Pancreas (tissue), 10 donors: Measurements from ENCODE around the gene DUSP7. TPM values are rescaled to one million over a fixed set of nuclear protein-coding genes. Genes with fewer than 3 reads are reported as not detected.
A peak's percentile ranks its signal among the peaks of the same experiment; 100 is the strongest.

Experiments used
- ATAC-seq, 4 donors: fragments of 200-7000 bp; cut with Tn5 transposase; one replicate each; pipeline versions ENCODE4 v1.8.0 to v1.9.1; 2020; ENCODE audit warnings: mild to moderate bottlenecking in 4 of 4, moderate library complexity in 4 of 4
- DNase-seq, 6 donors: peaks; one replicate each; pipeline ENCODE4 v3.0.0-alpha.2; 2020
- FAIRE-seq: peaks from 2 replicates; lab custom pipeline; 2012; peaks lifted over from hg19 to GRCh38; lab: Jason Lieb, UNC
- H3K27ac ChIP-seq, 4 donors: fragments of 200-600 bp; sonication (generic); 1 replicate in 3 of 4; 2 replicates in 1 of 4; pipeline versions ENCODE4 v1.5.0 to v1.8.0; 2020
- H3K27me3 ChIP-seq, 4 donors: fragments of 200-600 bp; one replicate each; pipeline ENCODE4 v1.8.0; 2021
- H3K36me3 ChIP-seq, 3 donors: fragments of 200-600 bp; sonication (generic) in 1 of 3; one replicate each; pipeline versions ENCODE4 v1.5.0 to v1.8.0; 2020 to 2021
- H3K4me1 ChIP-seq, 3 donors: fragments of 200-600 bp; one replicate each; pipeline ENCODE4 v1.8.0; 2021
- H3K4me3 ChIP-seq, 4 donors: fragments of 200-600 bp; sonication (generic) in 2 of 4; one replicate each; pipeline versions ENCODE4 v1.5.0 to v1.8.0; 2020 to 2021
- H3K9me3 ChIP-seq, 4 donors: fragments of 200-600 bp; one replicate each; pipeline ENCODE4 v1.8.0; 2021
- WGBS, 2 donors: extraction: QIAGEN DNeasy Blood & Tissue Kit; methylation state at CpG; one replicate each; pipeline ENCODE4 v1.1.7; 2013; 5-methylcytosine and 5-hydroxymethylcytosine counted together
- intact Hi-C, 3 donors: fragments of 100-400 bp; cut with DNase I; formaldehyde crosslinking; loops; one replicate each; pipeline versions ENCODE4 v1.11.1 to v1.14.2; 2022
- polyA plus RNA-seq, 2 donors: library from polyadenylated mRNA; stranded (reverse); fragments of 200-250 nt; gene quantifications; one replicate each; pipeline ENCODE4 v1.2.3, GENCODE V29; 2013
- total RNA-seq, 6 donors: library from RNA; stranded (reverse); fragmentation: NEBNext Ultra II Directional in 4 of 6; extraction: Animal tissue kit (Norgen Biotek cat#: 25700) in 4 of 6; gene quantifications; one replicate each; pipeline versions ENCODE4 v1.2.1 to v1.2.4, GENCODE V29; 2021 to 2023
- TF ChIP-seq, protein P1 (sequence below), 4 donors: fragments of 200-600 bp; sonication (generic) in 3 of 4; IDR thresholded peaks; one replicate each; pipeline versions ENCODE4 v1.5.0 to v1.8.0; 2021; ENCODE audit warnings: antibody characterized with exemption in 4 of 4
- donor health status: healthy with polysubstance abuse.
- donor health status: DM: no; HTN: no; CAD: no; lungs with moderate emphysema.
- donor health status: DM: no; HTN: no; CAD: no.
- donor health status: control.
- donor health status: control.
- donor health status: Bipolar disorder and iron deficiency.
- donor health status: DM: yes; HTN: yes; CAD: no.
- donor health status: DM: no; HTN: no; CAD: no.
- donor health status: DM: no; HTN: no; CAD: no.
- donor health status: DM: yes; HTN: yes; CAD: no.

The DUSP7 gene
- total and polyA plus RNA-seq, 8 donors = 2.6 to 7.6 (median 4.6) TPM

- Histone ChIP-seq H3K9me3 (no peaks in the 10 kb centered on the region), H3K27me3 (no peaks in the 10 kb centered on the region), H3K27ac (no peak overlapping the region), H3K36me3 (peaks cover 0 to 15% (median 4%) of the 10 kb centered on the region in 3 donors), H3K4me1 (peaks cover 0 to 19% (median 3%) of the 10 kb centered on the region in 3 donors), H3K4me3 (no peak overlapping the region)
- no peak for ATAC-seq
- intact Hi-C loops = no loop called here
- TF ChIP-seq, protein P1, sequence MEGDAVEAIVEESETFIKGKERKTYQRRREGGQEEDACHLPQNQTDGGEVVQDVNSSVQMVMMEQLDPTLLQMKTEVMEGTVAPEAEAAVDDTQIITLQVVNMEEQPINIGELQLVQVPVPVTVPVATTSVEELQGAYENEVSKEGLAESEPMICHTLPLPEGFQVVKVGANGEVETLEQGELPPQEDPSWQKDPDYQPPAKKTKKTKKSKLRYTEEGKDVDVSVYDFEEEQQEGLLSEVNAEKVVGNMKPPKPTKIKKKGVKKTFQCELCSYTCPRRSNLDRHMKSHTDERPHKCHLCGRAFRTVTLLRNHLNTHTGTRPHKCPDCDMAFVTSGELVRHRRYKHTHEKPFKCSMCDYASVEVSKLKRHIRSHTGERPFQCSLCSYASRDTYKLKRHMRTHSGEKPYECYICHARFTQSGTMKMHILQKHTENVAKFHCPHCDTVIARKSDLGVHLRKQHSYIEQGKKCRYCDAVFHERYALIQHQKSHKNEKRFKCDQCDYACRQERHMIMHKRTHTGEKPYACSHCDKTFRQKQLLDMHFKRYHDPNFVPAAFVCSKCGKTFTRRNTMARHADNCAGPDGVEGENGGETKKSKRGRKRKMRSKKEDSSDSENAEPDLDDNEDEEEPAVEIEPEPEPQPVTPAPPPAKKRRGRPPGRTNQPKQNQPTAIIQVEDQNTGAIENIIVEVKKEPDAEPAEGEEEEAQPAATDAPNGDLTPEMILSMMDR (IDR thresholded peaks at IDR 0.05) = no peak
- FAIRE-seq = no peak
- peak in 1 of 6 donors; percentile 23 for DNase-seq
- WGBS, 2 donors = 75 to 83% methylated on average over 8 of the region's 8 CpGs
These were observed 4.9 kb downstream of the DUSP7 start for GRCh38 chr3:52051444-52051843.

DNA sequence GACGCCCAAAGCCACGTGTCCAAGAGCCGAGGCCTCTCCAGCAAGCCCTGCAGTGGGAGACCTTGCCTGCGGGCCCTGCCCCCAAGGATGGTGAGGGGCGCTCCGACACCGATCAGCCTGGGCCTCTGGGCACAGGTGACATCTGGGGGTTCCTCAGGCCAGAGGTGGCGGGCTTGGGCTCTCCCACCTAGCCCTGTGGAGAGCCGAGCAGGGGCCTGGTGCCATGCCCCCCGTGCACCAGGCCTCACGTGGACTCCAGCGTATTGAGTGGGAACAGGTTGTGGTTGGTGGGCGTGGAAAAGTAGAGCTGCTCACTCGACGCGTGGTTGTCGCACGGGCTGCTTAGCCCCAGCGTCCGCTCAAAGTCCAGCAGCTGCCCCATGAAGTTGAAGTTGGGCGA, 5.8 kb downstream of the DUSP7 start:
- WGBS, 2 donors = 93 to 94% methylated on average over 21 of the region's 21 CpGs
- TF ChIP-seq, protein P1 (IDR thresholded peaks at IDR 0.05) = no peak
- H3K27ac ChIP-seq = no peak overlapping the region
- H3K4me3 ChIP-seq = no peak overlapping the region
- no peak for ATAC-seq
- H3K9me3 ChIP-seq = no peaks in the 10 kb centered on the region
- peaks cover 0 to 19% (median 3%) of the 10 kb centered on the region in 3 donors for H3K4me1 ChIP-seq
- intact Hi-C loops = no loop called here
- peak in 1 of 6 donors; percentile 17 for DNase-seq
- H3K36me3 ChIP-seq = peaks cover 0 to 15% (median 4%) of the 10 kb centered on the region in 3 donors
- no peaks in the 10 kb centered on the region for H3K27me3 ChIP-seq
- no peak for FAIRE-seq

DNA sequence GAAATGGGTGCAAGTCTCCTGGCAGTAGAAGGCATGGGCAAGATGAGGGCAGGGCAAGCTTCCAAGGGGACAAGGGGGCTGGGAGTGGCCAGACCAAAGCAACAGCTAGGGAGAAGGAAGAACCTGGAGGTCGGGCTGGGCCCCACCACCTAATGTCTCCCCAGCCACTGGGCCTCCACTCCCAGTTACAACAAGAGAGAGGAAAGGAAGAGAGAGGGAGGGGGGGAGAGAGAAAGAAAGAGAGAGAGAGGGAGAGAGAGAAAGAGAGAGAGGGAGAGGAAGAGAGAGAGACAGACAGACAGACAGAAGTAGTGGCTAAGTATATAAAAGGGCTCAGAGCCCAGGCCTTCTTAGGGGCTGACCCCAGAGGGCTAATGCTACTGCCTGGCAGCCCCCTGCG, 6.9 kb downstream of the DUSP7 start:
- TF ChIP-seq, protein P1 (IDR thresholded peaks at IDR 0.05) = no peak
- intact Hi-C loops = no loop called here
- DNase-seq = no peak
- ATAC-seq = no peak
- Histone ChIP-seq H3K4me3 (no peak overlapping the region), H3K27ac (no peak overlapping the region), H3K4me1 (peaks cover 0 to 11% (median 3%) of the 10 kb centered on the region in 3 donors), H3K36me3 (peaks cover 0 to 15% (median 4%) of the 10 kb centered on the region in 3 donors), H3K27me3 (no peaks in the 10 kb centered on the region), H3K9me3 (no peaks in the 10 kb centered on the region)
- WGBS, 2 donors = 70 to 85% methylated on average over 2 of the region's 2 CpGs
- no peak for FAIRE-seq

GRCh38 chr3:52047295-52047960, 8.9 kb downstream of the DUSP7 start:
- Histone ChIP-seq H3K4me3 (no peak overlapping the region), H3K27me3 (no peaks in the 10 kb centered on the region), H3K4me1 (peaks cover 0 to 5% (median 3%) of the 10 kb centered on the region in 3 donors), H3K36me3 (peaks cover 0 to 15% (median 4%) of the 10 kb centered on the region in 3 donors), H3K9me3 (no peaks in the 10 kb centered on the region), H3K27ac (no peak overlapping the region)
- TF ChIP-seq, protein P1 (IDR thresholded peaks at IDR 0.05) = no peak
- FAIRE-seq = no peak
- WGBS, 2 donors = 63 to 77% methylated on average over 19 to 20 of the region's 20 CpGs
- peak in 1 of 6 donors; percentile 15 for DNase-seq
- ATAC-seq = peak in 3 of 4 donors; percentile 13 to 47 (median 15)
- intact Hi-C loops = no loop called here

DNA sequence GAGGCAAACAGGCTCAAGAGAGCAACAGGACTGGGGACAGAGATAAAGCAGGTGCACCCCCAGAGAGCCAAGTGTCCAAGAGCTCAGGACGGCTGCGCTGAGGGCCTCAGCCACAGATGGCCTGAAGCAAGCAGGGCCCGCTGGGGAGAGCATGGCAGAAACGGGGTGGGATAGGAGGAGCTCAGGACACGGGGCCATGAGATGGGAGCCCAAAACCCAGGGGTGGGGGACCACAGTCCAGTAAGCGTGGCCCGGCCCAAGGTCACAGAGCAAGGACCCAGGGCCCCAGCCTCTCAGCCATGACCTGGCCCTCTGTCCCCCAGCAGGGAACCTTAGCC, 9.5 kb downstream of the DUSP7 start:
- Histone ChIP-seq H3K4me3 (no peak overlapping the region), H3K27me3 (no peaks in the 10 kb centered on the region), H3K27ac (no peak overlapping the region), H3K9me3 (no peaks in the 10 kb centered on the region), H3K36me3 (peaks cover 0 to 15% (median 4%) of the 10 kb centered on the region in 3 donors), H3K4me1 (no peaks in the 10 kb centered on the region)
- DNase-seq = peak in 1 of 6 donors; percentile 11
- TF ChIP-seq, protein P1 (IDR thresholded peaks at IDR 0.05) = no peak
- ATAC-seq = no peak
- intact Hi-C loops = no loop called here
- no peak for FAIRE-seq
- WGBS, 2 donors = 73 to 79% methylated on average over 7 of the region's 7 CpGs
